ENCODE results near the gene ZC3H12C. TPM values are rescaled to one million over a fixed set of nuclear protein-coding genes. Genes with fewer than 3 reads are reported as not detected.
A peak's percentile ranks its signal among the peaks of the same experiment; 100 is the strongest.

ZC3H12C gene
- total RNA-seq, 4 donors from 2014 or later = 5.7 to 17.3 (median 11.4) TPM

- no peaks in the 10 kb centered on the region for H3K27me3 ChIP-seq
- H3K9me3 ChIP-seq = no peaks in the 10 kb centered on the region
- H3K4me1 ChIP-seq = peaks cover 0 to 9% (median 5%) of the 10 kb centered on the region in 4 donors
- no peak overlapping the region for H3K27ac ChIP-seq
- H3K4me3 ChIP-seq = no peak overlapping the region
- no peak for DNase-seq
- H3K36me3 ChIP-seq = no peaks in the 10 kb centered on the region
- TF ChIP-seq CTCF (IDR thresholded peaks at IDR 0.05) = no peak
- TF ChIP-seq POLR2A (IDR thresholded peaks at IDR 0.05) = no peak
Measured at GRCh38 chr11:110090466-110091026, 2.6 kb upstream of the ZC3H12C start.

DNA sequence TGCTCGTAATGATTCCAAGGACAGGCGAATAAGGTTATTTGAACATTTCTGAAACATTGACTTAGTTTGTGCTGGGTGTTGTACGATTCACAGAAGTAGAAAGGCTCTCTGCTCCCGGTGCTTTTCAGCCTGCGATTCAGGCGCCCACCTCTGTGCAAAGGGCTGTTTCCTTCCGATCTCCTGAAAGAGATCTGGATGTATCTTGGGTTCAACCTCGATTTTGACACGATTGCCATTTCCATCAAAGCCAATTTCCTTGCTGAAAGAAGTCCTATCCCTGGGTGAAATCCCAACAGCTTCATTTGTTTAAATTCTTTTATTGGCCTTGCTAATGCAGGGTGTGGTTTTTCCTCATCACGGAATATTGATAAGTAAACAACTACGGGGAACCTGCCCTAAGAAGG lies 1.1 kb upstream of the ZC3H12C start:
- DNase-seq = no peak
- H3K4me1 ChIP-seq = peaks cover 0 to 9% (median 5%) of the 10 kb centered on the region in 4 donors
- no peak for TF ChIP-seq CTCF (IDR thresholded peaks at IDR 0.05)
- TF ChIP-seq POLR2A (IDR thresholded peaks at IDR 0.05) = no peak

GRCh38 chr11:110093407-110094297 lies 460 bp downstream of the ZC3H12C start:
- peak; percentile 24 to 30 for TF ChIP-seq POLR2A (IDR thresholded peaks at IDR 0.05)
- no peak for TF ChIP-seq CTCF (IDR thresholded peaks at IDR 0.05)
- peak in 2 of 3 donors; percentile 77 to 78 for DNase-seq

More for the DNA sequence above, 1.1 kb upstream of the ZC3H12C start:
- Histone ChIP-seq H3K9me3 (no peaks in the 10 kb centered on the region), H3K36me3 (no peaks in the 10 kb centered on the region), H3K27ac (peak overlapping the region; percentile 68 to 96 (median 90)), H3K4me3 (peak overlapping the region; percentile 53 to 86 (median 61)), H3K27me3 (no peaks in the 10 kb centered on the region)

GRCh38 chr11:110094298-110095285 lies 1.4 kb downstream of the ZC3H12C start:
- Histone ChIP-seq H3K27ac (peak overlapping the region; percentile 68 to 96 (median 90)), H3K36me3 (no peaks in the 10 kb centered on the region), H3K4me3 (peak overlapping the region in 3 of 4 donors; percentile 57 to 86 (median 65)), H3K4me1 (peaks cover 0 to 9% (median 5%) of the 10 kb centered on the region in 4 donors), H3K9me3 (no peaks in the 10 kb centered on the region), H3K27me3 (no peaks in the 10 kb centered on the region)
- no peak for TF ChIP-seq POLR2A (IDR thresholded peaks at IDR 0.05)
- TF ChIP-seq CTCF (IDR thresholded peaks at IDR 0.05) = no peak
- no peak for DNase-seq

More at GRCh38 chr11:110093407-110094297, 460 bp downstream of the ZC3H12C start:
- H3K9me3 ChIP-seq = no peaks in the 10 kb centered on the region
- H3K36me3 ChIP-seq = no peaks in the 10 kb centered on the region
- no peaks in the 10 kb centered on the region for H3K27me3 ChIP-seq
- peak overlapping the region; percentile 68 to 96 (median 90) for H3K27ac ChIP-seq
- H3K4me1 ChIP-seq = peaks cover 0 to 9% (median 5%) of the 10 kb centered on the region in 4 donors
- peak overlapping the region; percentile 53 to 86 (median 61) for H3K4me3 ChIP-seq

DNA sequence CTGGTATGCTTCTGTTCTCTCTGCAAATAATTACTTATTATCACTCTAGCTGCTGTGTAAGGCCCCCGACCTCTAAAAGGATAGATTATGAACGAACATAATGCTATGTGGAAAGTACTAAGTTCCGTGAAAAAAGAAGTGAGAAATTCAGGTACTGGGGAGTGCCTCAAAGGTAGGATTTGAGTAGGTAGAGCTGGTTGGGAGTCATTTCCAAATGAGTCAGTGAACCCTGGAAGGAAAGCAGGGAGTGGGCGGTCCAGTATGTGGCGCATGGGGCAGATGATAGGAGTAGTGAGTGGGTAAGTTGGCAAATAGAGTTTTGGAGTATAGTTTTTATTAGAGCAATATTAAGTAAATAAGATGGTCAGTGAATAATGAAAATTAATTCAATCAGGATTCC lies 2.4 kb downstream of the ZC3H12C start:
- no peak for DNase-seq
- H3K4me1 ChIP-seq = peaks cover 0 to 9% (median 5%) of the 10 kb centered on the region in 4 donors
- TF ChIP-seq POLR2A (IDR thresholded peaks at IDR 0.05) (no peak), CTCF (IDR thresholded peaks at IDR 0.05) (no peak)
- H3K27ac ChIP-seq = no peak overlapping the region
- H3K9me3 ChIP-seq = no peaks in the 10 kb centered on the region
- no peak overlapping the region for H3K4me3 ChIP-seq
- no peaks in the 10 kb centered on the region for H3K36me3 ChIP-seq
- no peaks in the 10 kb centered on the region for H3K27me3 ChIP-seq

Measured in Peyer's patch (tissue), 4 donors.